AG08396 (cell line): Measurements from ENCODE around the gene MYO7B.

ENCODE experiments used
- DNase-seq: peaks from one replicate; pipeline ENCODE4 v3.0.0; 2012; ENCODE audit warnings: low spot score, mixed read lengths

The MYO7B gene

GRCh38 chr2:127681288-127681804, 145.9 kb downstream of the MYO7B start:
- DNase-seq, result peak; percentile 55

GRCh38 chr2:127681976-127682857, 146.7 kb downstream of the MYO7B start:
- peak; percentile 1 for DNase-seq

- peak; percentile 1 for DNase-seq
These were observed 147.6 kb downstream of the MYO7B start for GRCh38 chr2:127683056-127683455.

- peak; percentile 38 for DNase-seq
These were observed 148.3 kb downstream of the MYO7B start for GRCh38 chr2:127683757-127684156.

- no peak for DNase-seq
These were observed 150.1 kb downstream of the MYO7B start for GRCh38 chr2:127685410-127686080.
